Gastrocnemius medialis (tissue), 4 donors: ENCODE results near the gene CTDSP1.

Source experiments
- CTCF ChIP-seq, 5 experiments: fragments of 450-650 bp in 3 of 5; fragments of 200-600 bp in 2 of 5; sonication (generic) in 2 of 5; IDR thresholded peaks in 4 of 5; conservative IDR thresholded peaks in 1 of 5; 1 replicate in 4 of 5; 2 replicates in 1 of 5; pipeline ENCODE4 v1.5.1; 2016 to 2019; ENCODE audit warnings: antibody characterized with exemption in 5 of 5, mild to moderate bottlenecking in 3 of 5, moderate library complexity in 3 of 5
- POLR2A ChIP-seq, 2 donors: fragments of 450-650 bp; IDR thresholded peaks; one replicate each; pipeline ENCODE4 v1.6.1; 2017; ENCODE audit warnings: antibody characterized with exemption in 2 of 2, mild to moderate bottlenecking in 2 of 2, moderate library complexity in 2 of 2

- TF ChIP-seq POLR2A (IDR thresholded peaks at IDR 0.05) (no peak), CTCF (IDR thresholded peaks at IDR 0.05 in 4 of 5, conservative IDR thresholded peaks at IDR 0.05 in 1 of 5) (no peak)
These were observed 2.2 kb upstream of the CTDSP1 start for GRCh38 chr2:218397463-218397819.
